GM12873 (cell line): Measurements from ENCODE around the gene IFITM10.

ENCODE experiments used
- CTCF ChIP-seq: IDR thresholded peaks from 2 replicates; pipeline ENCODE4 v1.5.1; 2012; ENCODE audit warnings: low read depth, mild to moderate bottlenecking, moderate library complexity, low read length, control low read depth; ENCODE audit not compliant: insufficient read depth; ENCODE audit errors: missing control alignments

Gene IFITM10

GRCh38 chr11:1714908-1715885 is 35.2 kb downstream of the IFITM10 start:
- no peak for TF ChIP-seq CTCF

GRCh38 chr11:1708716-1709115 is 41.7 kb downstream of the IFITM10 start:
- no peak for TF ChIP-seq CTCF

- no peak for TF ChIP-seq CTCF
Observed at GRCh38 chr11:1707751-1708150, 42.6 kb downstream of the IFITM10 start.

- no peak for TF ChIP-seq CTCF
Observed at GRCh38 chr11:1706634-1707400, 43.6 kb downstream of the IFITM10 start.

GRCh38 chr11:1705126-1706052 is 45.0 kb downstream of the IFITM10 start:
- TF ChIP-seq CTCF, result no peak

- no peak for TF ChIP-seq CTCF
Observed at GRCh38 chr11:1703146-1703545, 47.2 kb downstream of the IFITM10 start.
